NT2/D1 (cell line): ENCODE measurements around the gene ZCCHC3.

ENCODE experiments used
- YY1 ChIP-seq: IDR thresholded peaks from 2 replicates; pipeline ENCODE4 v1.6.1; 2011; ENCODE audit not compliant: insufficient read length, insufficient read depth
- ZNF274 ChIP-seq: IDR thresholded peaks from 2 replicates; pipeline ENCODE4 v1.6.1; 2011; ENCODE audit warnings: mild to moderate bottlenecking, low read depth, low read length

GRCh38 chr20:346033-346639, 48.8 kb downstream of the ZCCHC3 start:
- TF ChIP-seq ZNF274 (no peak), YY1 (no peak)
